Vagina (tissue), 2 donors: ENCODE results near the gene PPP1R3C.

Experiments
- POLR2A ChIP-seq, 2 donors: fragments of 450-650 bp; IDR thresholded peaks; one replicate each; pipeline ENCODE4 v1.6.1; 2017; ENCODE audit warnings: antibody characterized with exemption in 2 of 2, mild to moderate bottlenecking in 2 of 2, moderate library complexity in 2 of 2
- POLR2AphosphoS5 ChIP-seq, 2 donors: sonication (generic); formaldehyde crosslinking; IDR thresholded peaks; one replicate each; pipeline ENCODE4 v1.9.0; 2017; ENCODE audit warnings: antibody characterized with exemption in 2 of 2, mild to moderate bottlenecking in 2 of 2, low read depth in 1 of 2; ENCODE audit not compliant: insufficient read depth in 1 of 2
- TF ChIP-seq, protein P1 (sequence below), 3 experiments: fragments of 450-650 bp in 2 of 3; fragments of 200-600 bp in 1 of 3; sonication (generic) in 1 of 3; IDR thresholded peaks; one replicate each; pipeline ENCODE4 v1.5.1; 2017 to 2019; ENCODE audit warnings: antibody characterized with exemption in 3 of 3, mild to moderate bottlenecking in 2 of 3, moderate library complexity in 2 of 3

- TF ChIP-seq, protein P1, sequence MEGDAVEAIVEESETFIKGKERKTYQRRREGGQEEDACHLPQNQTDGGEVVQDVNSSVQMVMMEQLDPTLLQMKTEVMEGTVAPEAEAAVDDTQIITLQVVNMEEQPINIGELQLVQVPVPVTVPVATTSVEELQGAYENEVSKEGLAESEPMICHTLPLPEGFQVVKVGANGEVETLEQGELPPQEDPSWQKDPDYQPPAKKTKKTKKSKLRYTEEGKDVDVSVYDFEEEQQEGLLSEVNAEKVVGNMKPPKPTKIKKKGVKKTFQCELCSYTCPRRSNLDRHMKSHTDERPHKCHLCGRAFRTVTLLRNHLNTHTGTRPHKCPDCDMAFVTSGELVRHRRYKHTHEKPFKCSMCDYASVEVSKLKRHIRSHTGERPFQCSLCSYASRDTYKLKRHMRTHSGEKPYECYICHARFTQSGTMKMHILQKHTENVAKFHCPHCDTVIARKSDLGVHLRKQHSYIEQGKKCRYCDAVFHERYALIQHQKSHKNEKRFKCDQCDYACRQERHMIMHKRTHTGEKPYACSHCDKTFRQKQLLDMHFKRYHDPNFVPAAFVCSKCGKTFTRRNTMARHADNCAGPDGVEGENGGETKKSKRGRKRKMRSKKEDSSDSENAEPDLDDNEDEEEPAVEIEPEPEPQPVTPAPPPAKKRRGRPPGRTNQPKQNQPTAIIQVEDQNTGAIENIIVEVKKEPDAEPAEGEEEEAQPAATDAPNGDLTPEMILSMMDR (IDR thresholded peaks at IDR 0.05): no peak
- no peak for TF ChIP-seq POLR2AphosphoS5 (IDR thresholded peaks at IDR 0.05; ENCODE audit: insufficient read depth in 1 of 2, low read depth in 1 of 2)
- TF ChIP-seq POLR2A (IDR thresholded peaks at IDR 0.05): no peak
These were observed 31.6 kb upstream of the PPP1R3C start for GRCh38 chr10:91664426-91664825.
